Activated CD4-positive, alpha-beta T cell treated with anti-CD3 and anti-CD28 coated beads for 36 hours (primary cell): ENCODE measurements around the gene ANP32B. TPM values are rescaled to one million over a fixed set of nuclear protein-coding genes. Genes with fewer than 3 reads are reported as not detected.
A peak's percentile ranks its signal among the peaks of the same experiment; 100 is the strongest.

Source experiments
- ATAC-seq: fragments of 200-7000 bp; cut with Tn5 transposase; one replicate; pipeline ENCODE4 v1.10.0; 2021; ENCODE audit warnings: mild to moderate bottlenecking, moderate library complexity
- CTCF ChIA-PET: fragments of 350-600 bp; sonication (Branson Sonifier 250); formaldehyde crosslinking; loops from one replicate; lab custom pipeline; 2021; ENCODE audit warnings: antibody characterized with exemption; lab: Charles Lee
- POLR2A ChIA-PET: fragments of 350-600 bp; sonication (Branson Sonifier 250); formaldehyde crosslinking; loops from one replicate; lab custom pipeline; 2021; ENCODE audit warnings: antibody characterized with exemption, inconsistent platforms; lab: Charles Lee
- DNase-seq: peaks from one replicate; pipeline ENCODE4 v3.0.0-alpha.2; 2020
- H3K27ac Mint-ChIP-seq: one replicate; pipeline ENCODE4 v1.8.0; 2021; ENCODE audit warnings: mixed read lengths
- H3K27me3 Mint-ChIP-seq: one replicate; pipeline ENCODE4 v1.8.0; 2021; ENCODE audit warnings: mixed read lengths
- H3K36me3 Mint-ChIP-seq: one replicate; pipeline ENCODE4 v1.8.0; 2021; ENCODE audit warnings: low read depth, mixed read lengths
- H3K4me1 Mint-ChIP-seq: one replicate; pipeline ENCODE4 v1.8.0; 2021; ENCODE audit warnings: mixed read lengths
- H3K4me3 Mint-ChIP-seq: one replicate; pipeline ENCODE4 v1.8.0; 2021; ENCODE audit warnings: mild to moderate bottlenecking, moderate library complexity, mixed read lengths
- H3K9me3 Mint-ChIP-seq: one replicate; pipeline ENCODE4 v1.8.0; 2021; ENCODE audit warnings: low read depth, mixed read lengths
- intact Hi-C, 2 experiments: fragments of 100-400 bp; cut with DNase I in 1 of 2; cut with micrococcal nuclease in 1 of 2; formaldehyde crosslinking; loops; one replicate each; pipeline versions ENCODE4 v1.14.2 to v1.15.1; 2022 to 2024; cut with DNase I, micrococcal nuclease
- total RNA-seq, 2 experiments: library from RNA; stranded (reverse); gene quantifications; one replicate each; pipeline ENCODE4 v1.2.3, GENCODE V29; 2021

Gene ANP32B
- total RNA-seq, 2 experiments from 2014 or later: 367 to 440 TPM

GRCh38 chr9:98046180-98046543 lies 63.0 kb downstream of the ANP32B start:
- ATAC-seq (no peak), DNase-seq (no peak)
- Mint-ChIP-seq H3K36me3 (peaks cover 36% of the 10 kb centered on the region), H3K4me1 (peaks cover 31% of the 10 kb centered on the region), H3K4me3 (peak overlapping the region; percentile 84), H3K9me3 (peaks cover 3% of the 10 kb centered on the region), H3K27me3 (no peaks in the 10 kb centered on the region), H3K27ac (peak overlapping the region; percentile 95)
- ChIA-PET CTCF (interaction anchor here (1.0 to 4.2 kb wide), 8 partner anchors 8 to 210 kb away, joined by 3 to 16 read pairs (median 6); partner anchors contain the start of genes NANS, TRIM14 and TRMO), POLR2A (interaction anchor here (1.0 to 3.1 kb wide), 3 partner anchors 8 to 123 kb away, joined by 3 to 24 read pairs (median 5); partner anchors contain the start of gene NANS)
- intact Hi-C loops: no loop called here

DNA sequence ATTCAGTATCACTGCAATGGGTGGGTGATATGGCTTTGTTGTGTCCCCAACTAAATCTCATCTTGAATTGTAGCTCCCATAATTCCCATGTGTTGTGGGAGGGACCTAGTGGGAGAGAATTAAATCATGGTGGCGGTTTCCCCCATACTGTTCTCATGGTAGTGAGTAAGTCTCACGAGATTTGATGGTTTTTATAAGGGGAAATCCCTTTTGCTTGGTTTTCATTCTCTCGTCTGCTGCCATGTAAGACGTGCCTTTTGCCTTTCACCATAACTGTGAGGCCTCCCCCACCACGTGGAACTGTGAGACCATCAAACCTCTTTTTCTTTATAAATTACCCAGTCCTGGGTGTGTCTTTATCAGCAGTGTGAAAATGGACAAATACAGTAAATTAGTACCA lies 63.9 kb downstream of the ANP32B start:
- ChIA-PET CTCF (interaction anchor here (0.7 to 4.2 kb wide), 4 partner anchors 9 to 208 kb away, joined by 3 to 16 read pairs (median 7); partner anchors contain the start of genes NANS and TRMO), POLR2A (interaction anchor here (0.6 to 3.1 kb wide), 3 partner anchors 11 to 210 kb away, joined by 3 to 24 read pairs (median 7); partner anchors contain the start of gene NANS)
- Mint-ChIP-seq H3K27ac (peak overlapping the region; percentile 55), H3K36me3 (peaks cover 37% of the 10 kb centered on the region), H3K27me3 (no peaks in the 10 kb centered on the region), H3K4me3 (peak overlapping the region; percentile 84), H3K9me3 (peaks cover 3% of the 10 kb centered on the region), H3K4me1 (peaks cover 31% of the 10 kb centered on the region)
- DNase-seq (no peak), ATAC-seq (peak; percentile 21)
- intact Hi-C loops: no loop called here

DNA sequence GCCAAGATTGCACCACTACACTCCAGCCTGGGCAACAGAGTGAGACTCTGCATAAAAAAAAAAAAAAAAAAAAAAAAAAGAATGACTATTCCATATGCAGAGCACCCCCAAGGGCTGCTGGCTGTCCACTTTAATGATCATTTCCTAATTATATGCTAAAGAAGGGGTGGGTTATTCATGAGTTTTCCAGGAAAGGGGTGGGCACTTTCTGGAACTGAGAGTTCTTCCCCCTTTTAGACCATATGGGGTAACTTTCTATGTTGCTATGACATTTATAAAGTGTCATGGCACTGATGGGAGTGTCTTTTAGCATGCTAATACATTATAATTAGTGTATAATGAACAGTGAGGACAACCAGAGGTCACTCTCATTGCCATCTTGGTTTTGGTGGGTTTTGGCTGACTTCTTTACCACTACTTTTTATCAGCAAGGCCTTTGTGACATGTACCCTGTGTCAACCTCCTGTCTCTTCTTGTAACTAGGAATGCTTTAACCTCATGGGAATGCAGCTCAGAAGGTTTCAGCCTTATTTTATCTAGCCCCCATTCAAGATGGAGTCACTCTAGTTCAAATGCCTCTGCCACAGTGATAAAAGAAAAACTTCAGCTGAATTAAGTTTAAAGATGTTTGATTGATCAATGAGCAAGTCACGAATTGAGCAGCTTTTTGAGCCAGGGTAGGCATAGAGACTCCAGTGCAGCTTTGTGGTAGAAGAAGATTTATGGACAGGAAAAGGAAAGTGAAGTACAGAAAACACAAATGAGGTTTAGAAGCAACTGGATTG lies 66.3 kb downstream of the ANP32B start:
- Mint-ChIP-seq H3K4me1 (peaks cover 31% of the 10 kb centered on the region), H3K27me3 (no peaks in the 10 kb centered on the region), H3K36me3 (peaks cover 48% of the 10 kb centered on the region), H3K9me3 (peaks cover 3% of the 10 kb centered on the region), H3K4me3 (no peak overlapping the region), H3K27ac (no peak overlapping the region)
- intact Hi-C loops: no loop called here
- POLR2A ChIA-PET: no interaction called here
- DNase-seq: no peak
- CTCF ChIA-PET: interaction anchor here (0.6 to 1.1 kb wide), 4 partner anchors 11 to 127 kb away, joined by 3 to 4 read pairs (median 4); no protein-coding TSS in a partner anchor
- no peak for ATAC-seq

DNA sequence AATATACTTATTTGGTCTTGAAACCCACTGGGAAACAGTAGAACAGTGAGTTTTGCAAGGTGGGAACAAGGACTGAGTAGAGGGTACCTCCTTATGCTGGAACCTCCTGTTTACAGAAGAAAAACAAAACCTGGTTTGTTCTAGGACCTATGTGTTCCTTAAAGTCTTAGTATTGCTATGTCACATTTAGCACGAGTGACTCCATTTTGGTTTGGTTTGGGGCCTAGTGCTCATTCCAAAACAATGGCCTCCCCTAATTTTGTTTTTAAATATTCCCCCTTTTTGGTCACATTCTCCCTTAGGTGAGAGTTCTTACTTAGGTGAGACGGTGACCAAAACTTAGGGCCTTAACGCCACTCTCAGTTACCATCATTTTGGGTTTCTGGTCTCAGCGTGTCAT lies 67.2 kb downstream of the ANP32B start:
- intact Hi-C loops: no loop called here
- H3K4me3 Mint-ChIP-seq: no peak overlapping the region
- peaks cover 29% of the 10 kb centered on the region for H3K4me1 Mint-ChIP-seq
- peaks cover 44% of the 10 kb centered on the region for H3K36me3 Mint-ChIP-seq
- ATAC-seq (no peak), DNase-seq (no peak)
- ChIA-PET POLR2A (no interaction called here), CTCF (interaction anchor here (0.6 to 1.1 kb wide), 5 partner anchors 12 to 213 kb away, joined by 3 to 4 read pairs (median 3); no protein-coding TSS in a partner anchor)
- H3K27me3 Mint-ChIP-seq: no peaks in the 10 kb centered on the region
- no peak overlapping the region for H3K27ac Mint-ChIP-seq
- H3K9me3 Mint-ChIP-seq: no peaks in the 10 kb centered on the region

DNA sequence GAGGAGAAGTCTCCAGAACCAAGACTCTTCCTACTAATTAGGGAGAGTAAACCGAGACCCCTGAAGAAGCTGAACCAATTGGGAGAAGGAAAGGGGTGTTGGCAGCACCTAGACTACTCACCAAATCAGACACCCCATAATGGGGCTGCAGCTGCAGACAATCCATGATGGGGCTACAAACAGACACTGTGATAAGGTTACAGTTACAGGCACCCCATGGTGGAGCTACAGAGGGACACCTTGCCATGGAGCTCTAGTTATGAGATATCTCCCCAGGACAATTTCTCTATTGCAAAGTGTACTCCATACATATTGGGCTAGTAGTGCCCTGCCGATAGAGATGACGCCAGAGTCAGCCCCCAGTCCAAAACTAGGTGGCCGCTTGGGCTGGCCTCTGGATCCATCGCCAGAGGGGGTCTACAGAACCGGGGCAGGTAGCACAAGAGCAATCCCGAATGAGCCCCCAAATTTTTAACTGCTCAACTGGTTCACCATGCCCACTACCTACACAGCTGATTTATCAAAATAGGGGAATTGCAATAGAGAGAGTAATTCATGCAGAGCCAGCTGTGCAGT lies 71.3 kb downstream of the ANP32B start:
- H3K27ac Mint-ChIP-seq: no peak overlapping the region
- H3K9me3 Mint-ChIP-seq: no peaks in the 10 kb centered on the region
- ATAC-seq: no peak

GRCh38 chr9:98056269-98057137 lies 73.4 kb downstream of the ANP32B start, which contains the start of gene NANS:
Gene NANS (plus strand): TSS chr9:98056732. CDS start chr9:98056809, 77 bp downstream.
- no peaks in the 10 kb centered on the region for H3K9me3 Mint-ChIP-seq
- H3K4me1 Mint-ChIP-seq: peaks cover 28% of the 10 kb centered on the region
- peak within 1 kb of the TSS; percentile 98 for H3K27ac Mint-ChIP-seq
- peak within 1 kb of the TSS; percentile 94 for H3K4me3 Mint-ChIP-seq
- H3K27me3 Mint-ChIP-seq: no peaks in the 10 kb centered on the region
- ATAC-seq: peak; percentile 94
- intact Hi-C loops: loop anchor here (1.0 to 5.0 kb wide), 14 partner anchors 11 to 741 kb away; partner anchors contain the start of genes TBC1D2 (in 2 of the 2), ANKS6 (in 1 of the 2), ANP32B (in 1 of the 2) and CORO2A (in 1 of the 2)
- ChIA-PET POLR2A (interaction anchor here (0.6 to 3.8 kb wide), 10 partner anchors 10 to 385 kb away, joined by 3 to 24 read pairs (median 4); partner anchors contain the start of genes ANP32B, TBC1D2, TRIM14 and TRMO), CTCF (interaction anchor here (0.5 to 2.9 kb wide), 7 partner anchors 11 to 136 kb away, joined by 3 to 16 read pairs (median 4); partner anchors contain the start of genes CORO2A and TRMO)
- peaks cover 23% of the 10 kb centered on the region for H3K36me3 Mint-ChIP-seq
- peak; percentile 97 for DNase-seq

More for the DNA sequence above, 71.3 kb downstream of the ANP32B start:
- CTCF ChIA-PET: interaction anchor here (0.8 to 3.1 kb wide), 3 partner anchors 9 to 20 kb away, joined by 3 to 10 read pairs (median 3); no protein-coding TSS in a partner anchor
- intact Hi-C loops: no loop called here
- DNase-seq: no peak
- H3K27me3 Mint-ChIP-seq: no peaks in the 10 kb centered on the region
- H3K4me3 Mint-ChIP-seq: no peak overlapping the region
- H3K36me3 Mint-ChIP-seq: peaks cover 22% of the 10 kb centered on the region
- POLR2A ChIA-PET: interaction anchor here (1.1 kb wide), 1 partner anchor 9 kb away, joined by 3 read pairs; no protein-coding TSS in a partner anchor
- peaks cover 27% of the 10 kb centered on the region for H3K4me1 Mint-ChIP-seq

DNA sequence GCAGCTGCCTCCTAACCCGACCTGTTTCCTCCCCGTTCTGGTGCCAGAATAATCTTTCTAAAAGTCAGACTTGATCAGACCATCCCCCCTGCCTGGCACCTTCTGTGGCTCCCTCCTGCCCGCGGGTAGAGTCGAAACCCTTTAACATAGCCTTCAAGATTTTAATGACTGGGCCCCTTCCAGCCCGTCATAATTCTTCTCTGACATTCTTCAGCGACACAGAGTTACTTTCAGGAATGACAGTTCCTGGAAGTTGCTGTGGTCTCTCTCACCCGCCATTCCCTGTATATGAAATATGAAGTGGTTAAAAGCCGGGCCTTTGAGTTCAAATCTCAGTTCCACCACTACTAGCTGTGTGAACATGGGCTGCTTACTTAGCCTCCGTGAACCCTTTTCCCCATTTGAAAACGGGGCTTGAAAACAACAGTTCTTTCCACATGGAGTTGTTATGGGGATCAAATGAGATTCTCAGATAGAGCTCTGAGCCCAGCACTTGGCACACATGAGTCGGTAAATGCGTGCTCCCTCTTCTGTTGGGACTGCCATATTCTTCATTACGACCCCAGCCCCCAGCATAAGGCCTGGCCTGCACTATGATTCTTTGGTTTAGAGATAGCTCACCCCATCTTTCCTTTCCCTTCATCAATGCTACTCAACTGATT lies 74.1 kb downstream of the ANP32B start:
- DNase-seq (peak; percentile 20), ATAC-seq (no peak)
- H3K27me3 Mint-ChIP-seq: no peaks in the 10 kb centered on the region
- intact Hi-C loops: loop anchor here (2.0 to 5.0 kb wide), 6 partner anchors 18 to 740 kb away; partner anchors contain the start of genes ANKS6 (in 1 of the 2), TBC1D2 (in 1 of the 2) and XPA (in 1 of the 2)
- POLR2A ChIA-PET: interaction anchor here (0.6 to 3.8 kb wide), 7 partner anchors 10 to 386 kb away, joined by 3 to 24 read pairs (median 6); partner anchors contain the start of genes ANP32B, TBC1D2 and TRMO
- peak overlapping the region; percentile 94 for H3K4me3 Mint-ChIP-seq
- CTCF ChIA-PET: interaction anchor here (0.7 to 2.9 kb wide), 8 partner anchors 11 to 737 kb away, joined by 3 to 16 read pairs (median 4); partner anchors contain the start of genes CORO2A and TRMO
- peak overlapping the region; percentile 98 for H3K27ac Mint-ChIP-seq
- H3K4me1 Mint-ChIP-seq: peaks cover 28% of the 10 kb centered on the region
- peaks cover 21% of the 10 kb centered on the region for H3K36me3 Mint-ChIP-seq
- H3K9me3 Mint-ChIP-seq: no peaks in the 10 kb centered on the region

GRCh38 chr9:98062161-98062560 lies 79.0 kb downstream of the ANP32B start:
- no peaks in the 10 kb centered on the region for H3K9me3 Mint-ChIP-seq
- no peak for DNase-seq
- no peak overlapping the region for H3K4me3 Mint-ChIP-seq
- no peak for ATAC-seq
- peaks cover 37% of the 10 kb centered on the region for H3K36me3 Mint-ChIP-seq
- no peaks in the 10 kb centered on the region for H3K27me3 Mint-ChIP-seq
- H3K27ac Mint-ChIP-seq: no peak overlapping the region
- intact Hi-C loops: no loop called here
- H3K4me1 Mint-ChIP-seq: peaks cover 20% of the 10 kb centered on the region
- CTCF ChIA-PET: no interaction called here
- POLR2A ChIA-PET: no interaction called here

DNA sequence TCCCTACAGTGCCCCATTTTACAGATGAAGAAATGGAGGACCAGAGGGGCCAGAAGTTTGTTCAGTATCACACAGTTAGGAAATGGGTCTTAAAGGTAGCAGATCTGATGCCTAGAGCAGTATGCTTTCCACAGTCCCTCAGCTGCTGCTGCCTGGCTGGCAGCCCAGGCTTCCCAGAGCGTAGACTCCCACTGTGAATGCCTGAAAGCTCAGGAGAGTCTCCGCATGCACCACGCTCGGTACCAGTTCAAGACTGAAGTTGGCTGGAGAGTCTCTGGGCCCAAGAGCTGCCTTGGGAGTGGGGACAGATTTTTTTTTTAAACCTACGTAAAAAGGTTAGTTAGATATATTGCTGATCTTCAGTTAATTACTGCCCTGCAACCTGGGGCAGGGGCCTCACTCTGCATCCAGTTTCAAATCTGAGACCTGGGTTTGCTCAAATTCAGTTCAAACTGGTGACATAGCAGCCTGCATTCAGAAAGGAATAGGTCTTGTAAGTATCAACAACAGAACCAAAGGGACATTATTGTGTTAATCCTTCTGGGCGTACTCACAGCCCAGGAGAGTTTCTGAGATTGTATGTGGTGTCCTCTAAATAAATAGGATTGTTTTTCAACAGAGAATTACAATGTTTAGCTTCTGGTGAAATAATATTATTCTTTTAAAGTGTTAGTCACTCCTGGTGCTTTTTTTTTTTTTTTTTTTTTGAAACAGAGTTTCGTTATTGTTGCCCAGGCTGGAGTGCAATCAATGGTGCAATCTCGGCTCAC lies 81.7 kb downstream of the ANP32B start:
- peaks cover 7% of the 10 kb centered on the region for H3K4me1 Mint-ChIP-seq
- intact Hi-C loops: no loop called here
- ChIA-PET CTCF (interaction anchor here (0.6 to 0.9 kb wide), 3 partner anchors 61 to 208 kb away, joined by 3 to 4 read pairs (median 3); no protein-coding TSS in a partner anchor), POLR2A (interaction anchor here (0.7 kb wide), 1 partner anchor 453 kb away, joined by 3 read pairs; no protein-coding TSS in a partner anchor)
- no peak overlapping the region for H3K27ac Mint-ChIP-seq
- H3K9me3 Mint-ChIP-seq: no peaks in the 10 kb centered on the region
- no peak overlapping the region for H3K4me3 Mint-ChIP-seq
- no peaks in the 10 kb centered on the region for H3K27me3 Mint-ChIP-seq
- H3K36me3 Mint-ChIP-seq: peaks cover 36% of the 10 kb centered on the region
- DNase-seq: no peak
- ATAC-seq: no peak
